Activated CD4-positive, alpha-beta T cell treated with anti-CD3 and anti-CD28 coated beads for 24 hours (primary cell): ENCODE measurements around the gene PLEKHG4B.

Experiments
- DNase-seq, 2 donors: peaks; one replicate each; pipeline ENCODE4 v3.0.0-alpha.2; 2020; ENCODE audit warnings: low read depth in 2 of 2

The PLEKHG4B gene

GRCh38 chr5:130601-131131 is 38.7 kb downstream of the PLEKHG4B start:
- DNase-seq = no peak

GRCh38 chr5:136901-137300 is 44.9 kb downstream of the PLEKHG4B start:
- DNase-seq = no peak

GRCh38 chr5:137741-138140 is 45.8 kb downstream of the PLEKHG4B start:
- DNase-seq = no peak

GRCh38 chr5:138936-139335 is 47.0 kb downstream of the PLEKHG4B start:
- no peak for DNase-seq

GRCh38 chr5:139579-140442 is 47.8 kb downstream of the PLEKHG4B start:
- DNase-seq = no peak

- no peak for DNase-seq
These were observed 48.5 kb downstream of the PLEKHG4B start for GRCh38 chr5:140443-140829.

GRCh38 chr5:141211-141610 is 49.2 kb downstream of the PLEKHG4B start:
- DNase-seq = no peak

GRCh38 chr5:141761-142160 is 49.8 kb downstream of the PLEKHG4B start:
- no peak for DNase-seq

GRCh38 chr5:142246-142810 is 50.4 kb downstream of the PLEKHG4B start:
- no peak for DNase-seq

GRCh38 chr5:143041-143440 is 51.1 kb downstream of the PLEKHG4B start:
- DNase-seq = no peak

- DNase-seq = no peak
These were observed 53.0 kb downstream of the PLEKHG4B start for GRCh38 chr5:144941-145340.

- no peak for DNase-seq
These were observed 53.8 kb downstream of the PLEKHG4B start for GRCh38 chr5:145585-146323.

GRCh38 chr5:147751-148150 is 55.8 kb downstream of the PLEKHG4B start:
- DNase-seq = no peak

GRCh38 chr5:149745-150485 is 57.9 kb downstream of the PLEKHG4B start:
- no peak for DNase-seq

GRCh38 chr5:150746-151145 is 58.8 kb downstream of the PLEKHG4B start:
- no peak for DNase-seq

- DNase-seq = no peak
These were observed 60.1 kb downstream of the PLEKHG4B start for GRCh38 chr5:152077-152476.

- no peak for DNase-seq
These were observed 61.3 kb downstream of the PLEKHG4B start for GRCh38 chr5:153256-153655.

GRCh38 chr5:154236-154635 is 62.3 kb downstream of the PLEKHG4B start:
- no peak for DNase-seq

- DNase-seq = no peak
These were observed 62.9 kb downstream of the PLEKHG4B start for GRCh38 chr5:154826-155225.

GRCh38 chr5:155651-156410 is 63.9 kb downstream of the PLEKHG4B start:
- DNase-seq = no peak
